M059J (cell line): Measurements from ENCODE around the gene CXCL5. TPM values are rescaled to one million over a fixed set of nuclear protein-coding genes. Genes with fewer than 3 reads are reported as not detected.
"Not testable (repeated sequence)": the region's sequence is repeated elsewhere in the genome, so short reads cannot be mapped to it uniquely, and the experiment has no call there.

Source experiments
- DNase-seq: peaks from one replicate; pipeline ENCODE4 v3.0.0-alpha.2; 2012; ENCODE audit warnings: low read depth
- total RNA-seq: library from RNA; depleted of rRNA; stranded (reverse); fragments of >200 nt; shearing (Covaris generic); gene quantifications from 2 replicates; pipeline ENCODE4 v1.2.3, GENCODE V29; 2014

Gene CXCL5
- total RNA-seq, 1 experiment from 2014 or later: 0.74 TPM

DNA sequence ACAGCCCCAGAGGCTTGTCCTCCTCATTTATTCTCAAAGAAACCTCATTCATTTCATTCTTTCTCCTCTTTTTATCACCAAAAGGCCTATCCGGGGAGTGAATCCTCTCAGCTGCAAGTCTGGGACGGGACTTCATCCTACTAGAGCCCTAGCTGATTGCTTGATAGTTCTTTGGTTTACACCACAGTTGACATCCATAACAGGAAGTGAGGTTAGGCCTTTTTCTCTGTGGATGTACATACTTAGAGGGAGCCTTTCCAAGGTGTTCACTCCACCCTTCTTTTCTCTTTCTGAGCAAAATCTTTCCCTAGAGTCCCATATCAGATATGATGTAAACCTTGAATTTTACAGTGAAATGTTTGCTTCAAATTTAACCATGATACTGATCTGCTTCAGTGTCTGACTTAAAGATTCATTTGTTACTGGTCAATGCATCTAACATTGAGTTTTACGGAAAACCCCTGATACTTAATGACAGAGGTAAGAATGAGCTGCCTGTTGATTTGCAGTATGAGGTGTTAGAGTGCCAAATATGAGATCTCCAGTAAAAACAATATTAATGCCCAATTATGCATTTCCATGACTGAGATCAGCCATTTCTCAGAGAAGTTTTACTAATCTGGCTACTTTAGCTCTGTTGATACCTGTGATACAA, 16.8 kb upstream of the CXCL5 start:
- no peak for DNase-seq

- no peak for DNase-seq
Observed at GRCh38 chr4:74014332-74014731, 15.9 kb upstream of the CXCL5 start.

- DNase-seq: no peak
Observed at GRCh38 chr4:74013264-74013663, 14.8 kb upstream of the CXCL5 start.

DNA sequence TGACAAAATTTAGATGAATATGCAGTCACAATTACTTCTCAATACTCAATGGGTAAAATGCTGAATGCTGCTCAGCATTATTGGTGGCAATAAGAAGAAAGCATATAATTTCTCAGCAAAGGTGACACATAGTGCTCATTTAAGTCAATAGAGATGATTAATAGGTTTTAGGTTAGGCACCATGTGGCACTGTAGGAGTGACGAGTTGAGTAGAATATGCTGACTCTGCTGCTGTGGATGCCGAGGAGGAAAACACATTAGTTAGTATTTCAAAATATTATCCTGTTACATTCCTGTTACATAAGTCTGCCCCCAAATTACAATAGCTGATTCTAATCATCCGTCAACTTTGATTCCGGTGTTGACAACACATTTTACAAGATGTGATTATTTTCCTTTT, 13.7 kb upstream of the CXCL5 start:
- no peak for DNase-seq

GRCh38 chr4:74009307-74009706, 10.8 kb upstream of the CXCL5 start:
- no peak for DNase-seq

DNA sequence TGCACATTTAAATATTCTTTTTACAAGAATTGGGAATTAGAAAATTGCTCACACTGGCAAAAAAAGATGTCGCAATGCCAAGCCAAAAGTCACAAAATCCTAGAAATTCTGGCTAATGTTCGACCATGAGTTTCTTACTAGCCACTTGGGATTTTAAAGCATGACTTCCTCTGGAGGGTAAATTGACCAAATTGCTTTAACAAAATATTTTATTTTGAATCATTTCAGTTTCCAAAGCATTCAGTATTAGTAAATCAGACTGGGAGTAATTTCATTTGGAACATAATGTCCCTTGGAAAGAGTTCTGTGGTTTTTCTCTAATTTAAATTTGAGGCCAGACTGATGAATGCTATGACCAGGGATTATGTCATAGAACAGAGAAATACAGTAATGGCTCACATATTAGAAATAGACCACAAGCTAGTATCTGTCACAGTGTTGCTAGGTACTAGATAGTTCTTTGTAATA, 7.6 kb upstream of the CXCL5 start:
- peak; percentile 56 for DNase-seq

GRCh38 chr4:74005528-74005927, 7.1 kb upstream of the CXCL5 start:
- peak; percentile 15 for DNase-seq

GRCh38 chr4:74004668-74005067, 6.2 kb upstream of the CXCL5 start:
- no peak for DNase-seq

GRCh38 chr4:74000301-74000700, 1.8 kb upstream of the CXCL5 start:
- no peak for DNase-seq

GRCh38 chr4:73992050-73992449, 6.4 kb downstream of the CXCL5 start:
- no peak for DNase-seq

- DNase-seq: no peak
Observed at GRCh38 chr4:73991742-73992000, 6.8 kb downstream of the CXCL5 start.

DNA sequence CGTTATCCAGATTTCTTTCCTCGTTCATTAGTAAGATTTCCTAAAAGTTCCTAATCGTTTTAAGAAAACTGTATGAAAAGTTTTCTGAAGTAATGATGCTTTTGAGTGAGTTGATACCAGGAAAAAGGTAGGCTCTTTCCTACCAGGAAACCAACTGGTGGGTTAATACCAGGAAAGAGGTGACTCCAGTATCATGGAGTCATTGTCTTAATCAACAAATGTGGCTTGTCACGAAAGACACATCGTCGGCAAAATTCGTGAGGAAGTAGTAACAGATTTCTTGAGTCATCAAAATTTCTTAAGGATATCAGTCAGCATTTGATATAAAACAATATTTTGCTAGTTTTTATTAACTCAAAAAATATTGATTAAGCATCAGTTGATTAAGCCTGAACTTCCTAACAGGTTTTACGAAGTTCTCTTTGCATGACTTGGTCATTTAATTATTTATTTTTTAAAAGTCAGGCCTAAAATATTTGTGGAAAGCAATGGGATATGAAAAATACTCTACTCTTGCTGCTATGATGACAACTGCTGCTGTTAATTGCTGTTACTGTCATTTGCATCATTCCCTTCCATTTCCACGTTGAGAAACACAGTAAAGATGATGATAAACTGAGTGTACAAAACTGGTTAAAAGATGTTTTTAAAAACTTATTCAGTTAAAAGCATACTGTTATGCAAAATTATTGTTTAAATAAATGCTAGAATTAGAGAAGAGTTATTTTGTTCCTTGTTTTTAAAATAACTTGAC, 7.3 kb downstream of the CXCL5 start:
- no peak for DNase-seq

DNA sequence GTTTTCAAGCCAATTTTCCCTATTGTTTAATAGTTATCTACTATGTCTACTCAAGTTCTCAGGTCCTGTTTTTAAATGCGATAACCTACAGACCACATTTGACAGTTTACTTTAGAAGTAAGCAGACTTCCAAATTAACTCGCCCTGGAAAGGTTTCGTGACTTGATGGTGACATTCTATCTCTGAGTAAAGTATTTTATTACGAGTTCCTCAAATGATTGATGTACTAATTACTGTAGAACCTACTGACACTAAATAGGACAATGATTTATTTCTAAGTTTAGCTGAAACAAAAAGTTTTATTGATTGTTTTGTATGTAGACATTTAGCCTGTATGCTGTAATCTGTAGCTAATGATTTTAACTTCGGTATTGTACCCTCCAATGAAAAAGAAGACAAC, 8.5 kb downstream of the CXCL5 start:
- DNase-seq: no peak

- DNase-seq: no peak
Observed at GRCh38 chr4:73989031-73989430, 9.4 kb downstream of the CXCL5 start.

DNA sequence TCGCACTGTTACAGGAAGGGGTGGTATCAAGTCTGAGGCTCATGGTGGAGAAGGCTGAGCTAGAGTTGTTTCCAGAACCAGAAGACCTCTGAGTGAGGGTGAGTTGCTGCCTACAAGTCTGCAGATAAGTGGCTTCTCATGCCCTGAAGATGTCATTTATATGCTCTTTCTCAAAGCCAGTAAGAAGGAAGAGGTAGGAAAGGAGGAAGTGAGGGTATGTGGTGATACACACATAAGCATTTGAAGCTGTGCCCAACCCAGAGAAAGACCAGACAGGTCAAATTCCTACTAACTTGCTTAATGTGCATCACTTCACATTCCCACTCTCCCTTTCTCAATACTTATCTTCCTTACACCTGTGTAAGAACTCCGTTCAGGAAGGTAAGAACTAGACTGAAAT, 10.4 kb downstream of the CXCL5 start, which contains the start of gene PPBP:
Gene PPBP, minus strand, starts transcription at position 130 of the 400 bp plus-strand sequence. Its CDS starts 87 bp downstream, at position 43.
- DNase-seq: no peak

DNA sequence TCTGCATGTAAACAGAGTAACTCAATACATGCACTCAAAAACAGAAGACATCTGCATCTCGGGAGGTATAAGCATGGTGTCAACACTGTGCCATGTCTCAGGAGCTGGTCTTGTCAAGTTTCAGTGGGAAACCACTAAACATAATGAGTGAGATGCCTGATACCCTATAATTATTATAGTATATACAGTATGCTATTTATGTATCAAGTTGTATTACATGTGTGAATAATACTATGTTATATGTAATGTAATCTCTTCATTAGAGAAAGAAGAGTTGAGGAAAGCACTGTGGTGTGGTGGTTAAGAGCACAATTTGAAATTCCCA, 13.0 kb downstream of the CXCL5 start:
- no peak for DNase-seq

- DNase-seq: peak; percentile 3
Observed at GRCh38 chr4:73984736-73985527, 13.5 kb downstream of the CXCL5 start.

- DNase-seq: not testable (repeated sequence)
Observed at GRCh38 chr4:73981175-73981574, 17.3 kb downstream of the CXCL5 start.

- no peak for DNase-seq
Observed at GRCh38 chr4:73979407-73979957, 19.0 kb downstream of the CXCL5 start.

GRCh38 chr4:73978886-73979285, 19.6 kb downstream of the CXCL5 start:
- peak; percentile 39 for DNase-seq

DNA sequence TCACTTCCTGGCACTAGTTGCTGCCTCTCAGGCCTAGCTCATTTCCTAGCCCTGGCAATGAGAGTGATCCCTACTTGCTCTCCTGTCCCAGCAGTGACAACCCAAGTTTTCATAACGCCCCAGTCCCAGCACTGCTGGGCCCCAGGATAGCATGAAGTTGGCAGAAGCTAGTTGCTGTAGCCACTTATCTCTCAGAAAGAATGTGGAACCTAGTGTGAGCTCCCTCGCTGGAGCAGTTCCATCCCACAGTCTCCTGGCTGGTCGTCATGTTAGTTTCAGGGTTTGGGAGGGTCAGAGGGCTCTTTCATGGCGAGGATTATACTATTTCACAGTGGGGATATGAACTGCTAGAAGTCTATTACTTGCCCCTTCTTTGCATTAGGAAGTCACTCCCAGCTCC, 21.8 kb downstream of the CXCL5 start:
- peak; percentile 4 for DNase-seq

GRCh38 chr4:73976217-73976616, 22.3 kb downstream of the CXCL5 start:
- DNase-seq: no peak

GRCh38 chr4:73974352-73974751, 24.1 kb downstream of the CXCL5 start:
- no peak for DNase-seq
